KBM-7 (cell line): ENCODE results near the gene MED16.
"Not testable (repeated sequence)": the region's sequence is repeated elsewhere in the genome, so short reads cannot be mapped to it uniquely, and the experiment has no call there.

Experiments used
- DNase-seq: peaks from one replicate; pipeline ENCODE4 v3.0.0-alpha.2; 2015
- in situ Hi-C: fragments of 300-500 bp; cut with MboI; formaldehyde crosslinking; loops from 2 replicates; pipeline ENCODE4 v1.14.3; 2020; ENCODE audit warnings: low sequenced_read_pairs, low pct_unique_long_range_greater_than_20kb, mixed read lengths

Gene MED16

DNA sequence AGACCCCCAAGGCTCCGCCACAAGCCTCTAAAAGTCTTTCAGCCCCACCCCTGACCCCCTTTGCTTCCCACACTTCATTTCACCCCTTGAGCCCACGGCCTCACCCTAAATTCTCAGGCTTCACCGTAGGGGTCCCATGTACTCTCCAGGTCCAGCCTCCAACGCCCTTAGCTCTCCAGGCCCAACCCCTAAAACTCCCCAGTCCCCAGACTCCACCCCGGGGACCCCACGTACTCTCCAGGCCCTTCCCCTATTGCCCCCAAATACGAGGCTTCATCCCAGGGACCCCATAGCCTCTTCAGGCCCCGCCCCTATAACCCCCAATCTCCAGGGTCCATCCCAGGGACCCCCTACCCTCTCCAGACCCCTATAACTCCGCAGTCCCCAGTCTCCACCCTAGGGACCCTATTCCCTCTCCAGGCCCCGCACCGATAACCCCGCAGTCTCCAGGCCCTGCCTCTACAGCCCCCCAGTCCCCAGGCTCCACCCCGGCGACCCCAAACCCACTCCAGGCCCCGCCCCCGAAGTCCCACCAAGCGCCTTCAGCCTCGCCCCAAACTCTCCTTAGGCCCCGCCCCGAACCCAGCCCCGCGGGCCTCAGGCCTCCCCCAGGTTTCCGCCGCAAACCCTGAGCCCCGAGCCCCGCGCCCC lies 619 bp downstream of the MED16 start:
- in situ Hi-C loops: no loop called here
- DNase-seq: no peak

GRCh38 chr19:891421-892200 lies 1.4 kb downstream of the MED16 start:
- DNase-seq, in situ Hi-C loops: not testable (repeated sequence)

DNA sequence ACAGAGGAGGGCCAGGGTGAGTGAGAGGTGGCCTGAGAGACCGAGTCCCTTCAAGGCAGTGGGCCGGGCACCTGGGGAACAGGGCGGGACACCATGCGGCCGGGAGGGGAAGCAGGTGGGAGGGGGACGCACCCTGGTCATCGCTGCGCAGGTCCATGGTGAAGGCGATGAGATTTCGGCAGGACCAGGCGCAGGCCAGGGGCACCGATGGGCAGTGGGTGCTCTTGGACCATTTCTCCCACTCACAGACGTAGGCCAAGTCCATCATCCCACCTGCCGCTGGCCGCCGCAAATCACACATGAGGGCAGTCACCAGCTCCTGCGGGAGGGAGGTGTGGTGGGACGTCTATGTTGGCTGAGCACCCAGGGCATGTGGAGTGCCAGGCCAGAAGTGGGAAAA lies 2.2 kb downstream of the MED16 start:
- no peak for DNase-seq
- in situ Hi-C loops: no loop called here

DNA sequence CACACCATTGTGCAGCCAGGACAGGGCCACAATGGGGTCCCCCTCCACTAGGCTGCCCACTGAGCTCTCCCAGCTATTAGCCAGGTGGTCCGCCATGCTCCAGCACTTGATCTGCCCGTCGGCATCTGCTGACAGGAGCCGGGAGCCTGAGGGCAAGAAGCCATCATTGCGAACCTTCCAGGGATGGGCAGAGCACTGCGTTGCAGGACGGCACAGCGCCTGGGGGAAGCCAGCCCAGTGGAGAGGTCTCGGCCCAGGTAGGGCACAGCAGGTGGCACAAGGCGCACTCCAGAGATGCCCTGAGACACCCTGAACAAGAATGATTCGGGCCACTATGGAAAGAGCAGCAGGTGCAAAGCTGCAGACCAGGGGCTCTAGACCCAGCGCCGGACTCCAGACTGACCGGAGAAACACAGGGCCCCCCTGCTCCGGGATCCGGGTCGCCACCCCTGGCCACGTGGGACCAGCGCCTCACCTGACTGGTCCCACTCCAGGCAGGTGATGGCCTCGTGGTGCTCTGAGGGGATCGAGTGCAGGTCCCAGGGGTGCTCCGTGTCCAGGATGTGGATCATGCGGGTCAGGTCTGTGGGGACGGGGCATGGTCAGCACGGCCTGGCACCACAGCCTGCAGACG lies 3.2 kb downstream of the MED16 start:
- in situ Hi-C loops: no loop called here
- DNase-seq: no peak

DNA sequence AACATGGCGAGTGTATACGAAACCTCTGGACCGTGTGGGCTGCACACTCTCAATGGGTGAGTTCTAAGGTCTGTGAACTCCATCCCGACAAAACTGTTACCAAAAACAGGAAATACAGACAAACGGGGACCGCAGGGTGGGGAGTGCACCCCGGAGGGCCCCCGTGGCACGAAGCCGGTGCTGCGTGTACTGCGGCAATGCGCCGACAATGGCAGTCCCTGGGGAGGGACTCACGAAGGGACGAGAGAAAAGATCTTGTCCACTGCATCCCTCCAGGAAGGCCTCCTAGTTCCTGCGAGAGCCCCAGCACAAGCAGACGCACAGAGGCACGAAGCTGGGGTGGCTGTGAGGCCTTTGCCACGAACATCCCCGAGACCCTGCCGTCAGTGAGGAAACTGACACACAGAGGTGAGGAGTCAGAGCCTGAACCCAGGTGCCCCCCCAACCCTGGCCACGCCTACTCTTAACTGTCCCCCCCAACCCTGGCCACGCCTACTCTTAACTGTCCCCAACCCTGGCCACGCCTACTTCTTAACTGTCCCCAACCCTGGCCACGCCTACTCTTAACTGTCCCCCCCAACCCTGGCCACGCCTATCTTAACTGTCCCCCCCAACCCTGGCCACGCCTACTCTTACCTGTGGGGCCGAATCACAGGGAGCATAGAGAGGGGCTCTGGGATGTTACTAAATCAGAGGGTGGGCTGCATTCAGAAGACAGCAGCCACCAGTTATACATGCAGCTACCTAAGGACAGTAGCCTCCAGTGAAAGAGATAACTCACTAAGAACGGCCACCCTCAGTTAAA lies 4.2 kb downstream of the MED16 start:
- DNase-seq: no peak
- in situ Hi-C loops: no loop called here

DNA sequence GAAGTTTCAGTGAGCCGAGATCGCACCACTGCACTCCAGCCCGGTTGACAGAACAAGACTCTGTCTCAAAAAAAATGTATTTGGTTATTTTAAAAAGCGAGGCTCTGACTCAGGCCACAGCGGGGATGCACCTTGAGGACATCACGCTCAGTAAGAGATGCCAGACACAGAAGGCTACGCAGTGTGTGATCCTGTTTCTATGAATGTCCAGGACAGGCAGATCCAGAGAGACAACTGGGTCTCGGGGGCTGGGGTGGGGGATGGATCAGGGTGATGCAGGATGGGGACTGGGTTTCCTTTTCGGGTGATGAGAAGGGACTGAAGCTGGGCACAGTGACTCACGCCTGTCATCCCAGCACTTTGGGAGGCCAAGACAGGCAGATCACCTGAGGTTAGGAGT lies 5.4 kb downstream of the MED16 start:
- in situ Hi-C loops: no loop called here
- DNase-seq: no peak

- in situ Hi-C loops: no loop called here
Measured at GRCh38 chr19:887072-887471, 5.9 kb downstream of the MED16 start.

GRCh38 chr19:885536-886224 lies 7.3 kb downstream of the MED16 start:
- DNase-seq: no peak
- in situ Hi-C loops: no loop called here

More at GRCh38 chr19:887072-887471, 5.9 kb downstream of the MED16 start:
- no peak for DNase-seq

GRCh38 chr19:884420-885211 lies 8.4 kb downstream of the MED16 start:
- no peak for DNase-seq
- in situ Hi-C loops: no loop called here

DNA sequence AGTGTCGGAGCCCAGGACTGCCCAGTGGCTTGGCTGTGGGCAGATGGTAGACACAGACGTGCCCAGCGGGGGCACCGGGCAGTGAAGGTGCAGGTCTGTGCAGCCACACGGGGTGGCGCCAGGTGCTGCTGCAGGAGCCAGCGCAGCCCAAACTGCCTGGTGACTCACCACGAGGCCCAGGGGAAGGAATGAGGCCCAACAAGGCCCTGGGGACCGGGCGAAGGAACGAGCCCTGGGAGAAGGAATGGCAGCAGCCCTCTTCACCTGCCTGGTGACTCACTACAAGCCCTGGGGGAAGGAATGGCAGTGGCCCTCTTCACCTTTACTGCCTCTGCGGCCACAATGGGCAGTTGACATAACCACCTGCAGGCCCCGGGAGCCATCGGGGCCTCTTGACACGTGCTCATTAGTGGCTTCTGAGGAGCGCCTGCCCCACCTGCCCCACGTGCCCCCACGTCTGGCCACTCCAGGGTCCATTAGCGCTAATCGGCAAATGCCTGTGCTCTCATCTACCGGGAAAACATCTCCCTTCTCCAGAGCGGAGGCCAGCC lies 9.3 kb downstream of the MED16 start:
- in situ Hi-C loops: no loop called here
- DNase-seq: no peak

DNA sequence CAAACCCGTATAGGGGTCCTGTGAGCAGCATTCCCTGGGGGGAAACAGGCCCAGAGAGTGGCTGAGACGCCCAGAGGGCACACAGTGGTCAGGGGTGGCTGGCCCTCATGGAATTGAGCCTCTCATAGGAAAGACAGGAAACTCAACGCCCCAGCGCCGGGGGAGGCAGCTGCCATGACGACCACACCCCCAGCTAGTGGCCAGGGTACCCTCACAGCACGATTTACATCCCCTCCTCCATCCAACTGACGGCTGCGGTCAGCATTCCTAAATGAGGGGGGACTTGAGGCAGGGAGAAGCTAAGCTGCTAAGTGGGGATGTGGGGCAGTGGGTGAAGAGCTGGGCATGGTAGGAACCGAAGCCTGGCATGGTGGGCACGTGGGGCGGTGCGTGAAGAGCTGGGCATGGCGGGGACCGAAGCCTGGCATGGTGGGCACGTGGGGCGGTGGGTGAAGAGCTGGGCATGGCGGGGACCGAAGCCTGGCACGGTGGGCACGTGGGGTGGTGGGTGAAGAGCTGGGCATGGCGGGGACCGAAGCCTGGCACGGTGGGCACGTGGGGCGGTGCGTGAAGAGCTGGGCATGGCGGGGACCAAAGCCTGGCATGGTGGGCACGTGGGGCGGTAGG lies 10.0 kb downstream of the MED16 start:
- in situ Hi-C loops: no loop called here
- DNase-seq: no peak

- in situ Hi-C loops: no loop called here
- no peak for DNase-seq
Measured at GRCh38 chr19:881385-882071, 11.5 kb downstream of the MED16 start.

GRCh38 chr19:879711-880438 lies 13.1 kb downstream of the MED16 start:
- in situ Hi-C loops: no loop called here

DNA sequence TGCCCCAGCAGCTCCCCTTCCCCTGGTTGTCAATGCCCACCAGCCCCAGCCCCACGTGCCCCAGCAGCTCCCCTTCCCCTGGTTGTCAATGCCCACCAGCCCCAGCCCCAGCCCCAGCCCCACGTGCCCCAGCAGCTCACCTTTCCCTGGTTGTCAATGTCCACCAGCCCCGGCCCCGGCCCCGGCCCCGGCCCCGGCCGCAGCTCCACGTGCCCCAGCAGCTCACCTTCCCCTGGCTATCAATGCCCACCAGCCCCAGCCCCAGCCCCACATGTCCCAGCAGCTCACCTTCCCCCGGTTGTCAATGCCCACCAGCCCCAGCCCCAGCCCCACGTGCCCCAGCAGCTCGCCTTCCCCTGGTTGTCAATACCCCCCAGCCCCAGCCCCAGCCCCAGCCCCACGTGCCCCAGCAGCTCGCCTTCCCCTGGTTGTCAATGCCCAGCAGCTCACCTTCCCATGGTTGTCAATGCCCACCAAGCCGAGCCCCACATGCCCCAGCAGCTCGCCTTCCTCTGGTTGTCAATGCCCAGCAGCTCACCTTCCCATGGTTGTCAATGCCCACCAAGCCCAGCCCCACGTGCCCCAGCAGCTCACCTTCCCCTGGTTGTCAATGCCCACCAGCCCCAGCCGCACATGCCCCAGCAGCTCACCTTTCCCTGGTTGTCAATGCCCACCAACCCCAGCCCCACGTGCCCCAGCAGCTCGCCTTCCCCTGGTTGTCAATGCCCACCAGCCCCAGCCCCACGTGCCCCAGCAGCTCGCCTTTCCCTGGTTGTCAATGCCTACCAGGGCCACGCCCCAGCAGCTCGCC lies 14.0 kb downstream of the MED16 start:
- in situ Hi-C loops, DNase-seq: not testable (repeated sequence)

More at GRCh38 chr19:879711-880438, 13.1 kb downstream of the MED16 start:
- no peak for DNase-seq

GRCh38 chr19:877992-878660 lies 14.9 kb downstream of the MED16 start:
- DNase-seq, in situ Hi-C loops: not testable (repeated sequence)
